SK-N-SH treated with all-trans-retinoic acid at 6 μM for 48 hours (cell line): Measurements from ENCODE around the gene SORCS3.

Experiments used
- ATAC-seq: fragments of 200-7000 bp; cut with Tn5 transposase; 3 replicates; pipeline ENCODE4 v1.9.1; 2020; ENCODE audit warnings: mild to moderate bottlenecking, moderate library complexity
- ARNTL ChIP-seq: fragments of 450-650 bp; formaldehyde crosslinking; IDR thresholded peaks from 2 replicates; pipeline ENCODE4 v1.5.0; 2020; ENCODE audit warnings: low read depth, mild to moderate bottlenecking, moderate library complexity, borderline replicate concordance
- BACH2 ChIP-seq: fragments of 250-450 bp; sonication (Bioruptor Pico); IDR thresholded peaks from 2 replicates; pipeline ENCODE4 v1.9.0; 2021; ENCODE audit warnings: mild to moderate bottlenecking, borderline replicate concordance
- CREB5 ChIP-seq: fragments of 250-450 bp; sonication (Bioruptor Pico); IDR thresholded peaks from 2 replicates; pipeline ENCODE4 v1.5.1; 2020; ENCODE audit warnings: low read depth, mild to moderate bottlenecking, moderate library complexity
- CSRNP3 ChIP-seq: fragments of 250-450 bp; sonication (Bioruptor Pico); IDR thresholded peaks from 2 replicates; pipeline ENCODE4 v1.5.1; 2021; ENCODE audit warnings: mild to moderate bottlenecking, moderate library complexity
- ESRRG ChIP-seq: fragments of 250-450 bp; sonication (Bioruptor Pico); IDR thresholded peaks from 2 replicates; pipeline ENCODE4 v1.6.1; 2021; ENCODE audit warnings: mild to moderate bottlenecking
- GLIS3 ChIP-seq: fragments of 250-450 bp; sonication (Bioruptor Pico); IDR thresholded peaks from 2 replicates; pipeline ENCODE4 v1.5.0; 2020; ENCODE audit warnings: mild to moderate bottlenecking, moderate library complexity
- ISL1 ChIP-seq: fragments of 250-450 bp; sonication (Bioruptor Pico); IDR thresholded peaks from 2 replicates; pipeline ENCODE4 v2.1.2; 2022; ENCODE audit warnings: mild to moderate bottlenecking, moderate library complexity
- OSR1 ChIP-seq: fragments of 250-450 bp; sonication (Bioruptor Pico); IDR thresholded peaks from 2 replicates; pipeline ENCODE4 v1.8.0; 2022; ENCODE audit warnings: moderate library complexity, mild to moderate bottlenecking, inconsistent platforms
- PATZ1 ChIP-seq: fragments of 250-450 bp; sonication (Bioruptor Pico); IDR thresholded peaks from 2 replicates; pipeline ENCODE4 v1.8.0; 2020; ENCODE audit warnings: mild to moderate bottlenecking, moderate library complexity, borderline replicate concordance
- POU6F1 ChIP-seq: fragments of 250-450 bp; sonication (Bioruptor Pico); IDR thresholded peaks from 2 replicates; pipeline ENCODE4 v1.8.0; 2021; ENCODE audit warnings: low read depth, mild to moderate bottlenecking, moderate library complexity, borderline replicate concordance
- RARB ChIP-seq: fragments of 250-450 bp; sonication (Bioruptor Pico); IDR thresholded peaks from 2 replicates; pipeline ENCODE4 v1.8.0; 2021; ENCODE audit warnings: mild to moderate bottlenecking, moderate library complexity
- SNAI2 ChIP-seq: fragments of 250-450 bp; sonication (Bioruptor Pico); IDR thresholded peaks from 2 replicates; pipeline ENCODE4 v1.5.0; 2020; ENCODE audit warnings: mild to moderate bottlenecking, moderate library complexity
- TCF4 ChIP-seq: fragments of 250-450 bp; sonication (Bioruptor Pico); IDR thresholded peaks from 2 replicates; pipeline ENCODE4 v1.8.0; 2021; ENCODE audit warnings: mild to moderate bottlenecking, moderate library complexity, borderline replicate concordance
- TOX ChIP-seq: fragments of 250-450 bp; sonication (Bioruptor Pico); IDR thresholded peaks from 2 replicates; pipeline ENCODE4 v1.8.0; 2021; ENCODE audit warnings: mild to moderate bottlenecking, moderate library complexity, borderline replicate concordance
- TSHZ2 ChIP-seq: fragments of 250-450 bp; sonication (Bioruptor Pico); IDR thresholded peaks from 2 replicates; pipeline ENCODE4 v1.5.0; 2020; ENCODE audit warnings: mild to moderate bottlenecking, moderate library complexity
- ZC3H10 ChIP-seq: fragments of 250-450 bp; sonication (Bioruptor Pico); IDR thresholded peaks from 2 replicates; pipeline ENCODE4 v1.5.1; 2021; ENCODE audit warnings: mild to moderate bottlenecking, moderate library complexity
- ZFP3 ChIP-seq: fragments of 250-450 bp; sonication (Bioruptor Pico); IDR thresholded peaks from 2 replicates; pipeline ENCODE4 v1.5.0; 2020; ENCODE audit warnings: mild to moderate bottlenecking, moderate library complexity
- ZFP30 ChIP-seq: fragments of 450-650 bp; formaldehyde crosslinking; IDR thresholded peaks from 2 replicates; pipeline ENCODE4 v1.5.0; 2022; ENCODE audit warnings: mild to moderate bottlenecking, moderate library complexity
- ZNF70 ChIP-seq: fragments of 450-650 bp; formaldehyde crosslinking; IDR thresholded peaks from 2 replicates; pipeline ENCODE4 v1.5.0; 2020; ENCODE audit warnings: mild to moderate bottlenecking, moderate library complexity
- ZNF8 ChIP-seq: fragments of 450-650 bp; formaldehyde crosslinking; IDR thresholded peaks from 2 replicates; pipeline ENCODE4 v1.5.0; 2020; ENCODE audit warnings: mild to moderate bottlenecking, moderate library complexity

Gene SORCS3

GRCh38 chr10:104678658-104679057, 37.6 kb downstream of the SORCS3 start:
- ATAC-seq: no peak

More at GRCh38 chr10:104678658-104679057, 37.6 kb downstream of the SORCS3 start:
- TF ChIP-seq POU6F1 (CRISPR knock-in tag) (no peak), TSHZ2 (no peak), BACH2 (CRISPR knock-in tag) (no peak), ZNF70 (CRISPR knock-in tag) (no peak), ZC3H10 (no peak), RARB (CRISPR knock-in tag) (no peak), ARNTL (no peak), CSRNP3 (CRISPR knock-in tag) (no peak), ZNF8 (no peak), CREB5 (no peak), ZFP30 (CRISPR knock-in tag) (no peak), PATZ1 (CRISPR knock-in tag) (no peak), OSR1 (CRISPR knock-in tag) (no peak), SNAI2 (CRISPR knock-in tag) (no peak), ZFP3 (CRISPR knock-in tag) (no peak), TOX (CRISPR knock-in tag) (no peak), ESRRG (no peak), GLIS3 (no peak), ISL1 (CRISPR knock-in tag) (no peak), TCF4 (no peak)
